PC-9 (cell line): ENCODE measurements around the gene SMOC2. TPM values are rescaled to one million over a fixed set of nuclear protein-coding genes. Genes with fewer than 3 reads are reported as not detected.
A peak's percentile ranks its signal among the peaks of the same experiment; 100 is the strongest.

Source experiments
- BruUV-seq: library from RNA; stranded (reverse); fragments of 400-500 nt; replicated peaks from 2 replicates; lab custom pipeline; 2021; lab: Mats Ljungman, UMichigan
- CTCF ChIA-PET: fragments of 300-600 bp; sonication (Branson Sonifier 250); formaldehyde crosslinking; loops from one replicate; lab custom pipeline; 2022; ENCODE audit warnings: antibody characterized with exemption; lab: Charles Lee
- POLR2A ChIA-PET: fragments of 300-600 bp; sonication (Branson Sonifier 250); formaldehyde crosslinking; loops from one replicate; lab custom pipeline; 2022; ENCODE audit warnings: antibody characterized with exemption; ENCODE audit not compliant: unreplicated experiment; lab: Charles Lee
- DNase-seq, 2 experiments: peaks; one replicate each; pipeline versions ENCODE4 v3.0.0 to v3.0.0-alpha.2; 2015 to 2022; ENCODE audit warnings: mixed read lengths in 1 of 2
- H2AFZ ChIP-seq: fragments of 200-600 bp; sonication (generic); 2 replicates; pipeline ENCODE4 v1.8.1; 2017; ENCODE audit warnings: antibody characterized with exemption
- H3F3A ChIP-seq: fragments of 200-600 bp; sonication (generic); 2 replicates; pipeline ENCODE4 v1.8.1; 2017; ENCODE audit warnings: antibody characterized with exemption, mild to moderate bottlenecking, low read depth; ENCODE audit not compliant: insufficient read depth
- H3K27ac ChIP-seq: fragments of 200-600 bp; sonication (generic); 2 replicates; pipeline ENCODE4 v1.6.1; 2016; ENCODE audit warnings: mixed run types
- H3K27me3 ChIP-seq: fragments of 200-600 bp; sonication (generic); 2 replicates; pipeline ENCODE4 v1.6.1; 2016; ENCODE audit warnings: low read depth, mixed run types; ENCODE audit not compliant: insufficient read depth
- H3K36me3 ChIP-seq: fragments of 200-600 bp; sonication (generic); 2 replicates; pipeline ENCODE4 v1.6.1; 2016; ENCODE audit warnings: low read depth, mixed run types
- H3K4me1 ChIP-seq: fragments of 200-600 bp; sonication (generic); replicated peaks from 2 replicates; pipeline ENCODE4 v1.6.1; 2016; ENCODE audit warnings: mixed run types; ENCODE audit not compliant: insufficient read depth
- H3K4me2 ChIP-seq: fragments of 200-600 bp; sonication (generic); 2 replicates; pipeline ENCODE4 v1.6.1; 2017; ENCODE audit warnings: mixed run types
- H3K4me3 ChIP-seq: fragments of 200-600 bp; sonication (generic); 2 replicates; pipeline ENCODE4 v1.6.1; 2016; ENCODE audit warnings: mixed run types
- H3K79me2 ChIP-seq: fragments of 200-600 bp; sonication (generic); 2 replicates; pipeline ENCODE4 v1.6.1; 2017; ENCODE audit warnings: low read depth, mixed run types
- H3K9me2 ChIP-seq: fragments of 200-600 bp; sonication (generic); 2 replicates; pipeline ENCODE4 v1.8.1; 2017; ENCODE audit warnings: mild to moderate bottlenecking; ENCODE audit not compliant: insufficient read depth
- H3K9me3 ChIP-seq: fragments of 200-600 bp; sonication (generic); 2 replicates; pipeline ENCODE4 v1.8.1; 2016; ENCODE audit warnings: low read depth; ENCODE audit not compliant: insufficient read depth
- H4K20me1 ChIP-seq: fragments of 200-600 bp; sonication (generic); 2 replicates; pipeline ENCODE4 v1.8.1; 2017; ENCODE audit not compliant: insufficient read depth
- CTCF ChIP-seq: fragments of 200-600 bp; sonication (generic); conservative IDR thresholded peaks from 2 replicates; pipeline ENCODE4 v1.6.1; 2017; ENCODE audit warnings: mixed run types, antibody characterized with exemption, mild to moderate bottlenecking, moderate library complexity
- EZH2 ChIP-seq: fragments of 200-600 bp; sonication (generic); IDR thresholded peaks from 2 replicates; pipeline ENCODE4 v1.8.0; 2017; ENCODE audit warnings: antibody characterized with exemption, low read depth
- intact Hi-C: fragments of 100-400 bp; cut with micrococcal nuclease; formaldehyde crosslinking; loops from one replicate; pipeline ENCODE4 v1.10.0; 2022; ENCODE audit not compliant: unreplicated experiment
- total RNA-seq: library from RNA; stranded (reverse); gene quantifications from 2 replicates; pipeline ENCODE4 v1.2.3, GENCODE V29; 2021

The SMOC2 gene
- total RNA-seq, 1 experiment from 2014 or later: not detected

- intact Hi-C loops: no loop called here
- no peak overlapping the region for H3K27ac ChIP-seq
- no peak for DNase-seq
- no TSS peak for BruUV-seq
- CTCF ChIA-PET: no interaction called here
- H3F3A ChIP-seq: no peaks in the 10 kb centered on the region
- H3K9me2 ChIP-seq: no peaks in the 10 kb centered on the region
- no peak for TF ChIP-seq CTCF
- TF ChIP-seq EZH2: no peak
- no peak overlapping the region for H2AFZ ChIP-seq
- H3K79me2 ChIP-seq: no peaks in the 10 kb centered on the region
- no peaks in the 10 kb centered on the region for H4K20me1 ChIP-seq
- peaks cover 3% of the 10 kb centered on the region; the same call in 1 of the 2 replicates for H3K9me3 ChIP-seq
- H3K4me3 ChIP-seq: no peak overlapping the region
- H3K36me3 ChIP-seq: no peaks in the 10 kb centered on the region
- no peaks in the 10 kb centered on the region; the same call in 1 of the 2 replicates for H3K4me1 ChIP-seq
- no peaks in the 10 kb centered on the region for H3K27me3 ChIP-seq
- POLR2A ChIA-PET: no interaction called here
- no peak overlapping the region for H3K4me2 ChIP-seq
These were observed 187.8 kb downstream of the SMOC2 start for GRCh38 chr6:168628732-168629245.

GRCh38 chr6:168631564-168631963, 190.6 kb downstream of the SMOC2 start:
- Histone ChIP-seq H3K9me3 (peaks cover 7% of the 10 kb centered on the region; the same call in 1 of the 2 replicates), H3K4me2 (no peak overlapping the region), H3K4me1 (no peaks in the 10 kb centered on the region; the same call in 1 of the 2 replicates), H4K20me1 (no peaks in the 10 kb centered on the region), H3K27me3 (no peaks in the 10 kb centered on the region), H3K9me2 (no peaks in the 10 kb centered on the region), H3K79me2 (no peaks in the 10 kb centered on the region), H3K36me3 (no peaks in the 10 kb centered on the region), H2AFZ (0 out of 2 replicates have a peak overlapping the region, but pooled peaks have one; percentile 46), H3K27ac (no peak overlapping the region), H3K4me3 (no peak overlapping the region), H3F3A (no peaks in the 10 kb centered on the region)
- ChIA-PET CTCF (no interaction called here), POLR2A (no interaction called here)
- no TSS peak for BruUV-seq
- DNase-seq: peak in 1 of 2 experiments; percentile 36
- intact Hi-C loops: no loop called here
- TF ChIP-seq EZH2 (no peak), CTCF (no peak)

- Histone ChIP-seq H3K36me3 (no peaks in the 10 kb centered on the region), H3K79me2 (no peaks in the 10 kb centered on the region), H3K4me3 (no peak overlapping the region), H4K20me1 (no peaks in the 10 kb centered on the region), H3K27me3 (no peaks in the 10 kb centered on the region), H3K4me2 (no peak overlapping the region), H3K4me1 (no peaks in the 10 kb centered on the region; the same call in 1 of the 2 replicates), H3K9me2 (no peaks in the 10 kb centered on the region), H2AFZ (no peak overlapping the region), H3F3A (no peaks in the 10 kb centered on the region), H3K27ac (no peak overlapping the region), H3K9me3 (peaks cover 7% of the 10 kb centered on the region; the same call in 1 of the 2 replicates)
- TF ChIP-seq EZH2 (no peak), CTCF (no peak)
- intact Hi-C loops: no loop called here
- ChIA-PET POLR2A (no interaction called here), CTCF (no interaction called here)
- no TSS peak for BruUV-seq
- DNase-seq: no peak
These were observed 191.7 kb downstream of the SMOC2 start for GRCh38 chr6:168632694-168633093.
